GM10248 (cell line): ENCODE data around the gene ARVCF.
"Not testable (repeated sequence)": the region's sequence is repeated elsewhere in the genome, so short reads cannot be mapped to it uniquely, and the experiment has no call there.

Experiments
- CTCF ChIA-PET: fragments of 300-600 bp; sonication (Branson Sonifier 250); formaldehyde crosslinking; extraction: SDS; loops from one replicate; lab custom pipeline; 2021; ENCODE audit warnings: antibody characterized with exemption; lab: Yijun Ruan, JAX
- POLR2A ChIA-PET: fragments of 350-650 bp; sonication (Branson Sonifier 250); formaldehyde crosslinking; extraction: SDS; loops from one replicate; lab custom pipeline; 2020; ENCODE audit warnings: antibody characterized with exemption; lab: Yijun Ruan, JAX
- DNase-seq: peaks from one replicate; pipeline ENCODE4 v3.0.0; 2012; ENCODE audit errors: extremely low spot score
- TF ChIP-seq, protein P1 (sequence below): IDR thresholded peaks from 2 replicates; pipeline ENCODE4 v1.5.1; 2012; ENCODE audit warnings: mild to moderate bottlenecking, low read depth; ENCODE audit errors: extremely low read depth, missing control alignments, control extremely low read depth

The ARVCF gene

DNA sequence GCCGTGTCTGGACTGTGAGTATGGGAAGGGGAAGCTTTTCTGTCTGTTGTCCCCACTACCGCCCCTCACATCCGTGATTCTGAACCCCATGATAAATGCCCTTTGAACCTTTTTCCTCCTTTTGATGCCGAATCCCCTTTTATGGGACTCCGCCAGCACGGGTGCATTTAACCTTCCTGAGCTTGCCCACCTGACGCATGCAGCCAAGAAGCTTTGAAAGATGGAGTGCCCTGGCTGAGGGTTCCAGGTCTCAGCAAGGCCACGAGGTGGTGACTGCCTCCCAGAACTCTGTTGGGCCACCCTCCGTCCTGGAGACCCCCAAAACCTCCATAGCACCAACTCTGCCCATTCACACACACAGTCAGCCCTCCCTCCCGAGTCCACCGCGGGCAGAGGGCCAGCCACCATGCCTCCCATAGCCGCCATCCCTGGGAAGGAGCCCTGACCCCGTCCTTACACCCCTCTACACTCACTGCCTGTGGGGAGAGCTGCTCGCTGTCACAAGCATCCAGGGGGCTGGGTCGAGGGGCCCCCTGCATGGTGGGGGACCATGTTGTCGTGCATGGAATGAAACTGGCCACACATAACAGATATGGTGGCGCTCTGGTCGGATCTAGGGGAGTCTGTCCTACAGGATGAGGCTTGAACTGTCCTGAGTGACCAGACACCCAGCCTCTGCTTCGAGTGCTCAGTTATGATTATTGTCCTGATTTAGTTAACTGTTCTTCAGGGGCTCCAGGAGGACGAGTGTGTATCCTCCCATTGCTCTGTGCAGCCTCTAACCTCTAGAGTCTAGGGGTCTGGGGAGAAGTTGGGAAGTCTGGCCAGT, 75.9 kb downstream of the ARVCF start:
- ChIA-PET CTCF (interaction anchor here (1.4 kb wide), 2 partner anchors 13 to 71 kb away, joined by 3 to 4 read pairs; no protein-coding TSS in a partner anchor), POLR2A (no interaction called here)
- TF ChIP-seq, protein P1, sequence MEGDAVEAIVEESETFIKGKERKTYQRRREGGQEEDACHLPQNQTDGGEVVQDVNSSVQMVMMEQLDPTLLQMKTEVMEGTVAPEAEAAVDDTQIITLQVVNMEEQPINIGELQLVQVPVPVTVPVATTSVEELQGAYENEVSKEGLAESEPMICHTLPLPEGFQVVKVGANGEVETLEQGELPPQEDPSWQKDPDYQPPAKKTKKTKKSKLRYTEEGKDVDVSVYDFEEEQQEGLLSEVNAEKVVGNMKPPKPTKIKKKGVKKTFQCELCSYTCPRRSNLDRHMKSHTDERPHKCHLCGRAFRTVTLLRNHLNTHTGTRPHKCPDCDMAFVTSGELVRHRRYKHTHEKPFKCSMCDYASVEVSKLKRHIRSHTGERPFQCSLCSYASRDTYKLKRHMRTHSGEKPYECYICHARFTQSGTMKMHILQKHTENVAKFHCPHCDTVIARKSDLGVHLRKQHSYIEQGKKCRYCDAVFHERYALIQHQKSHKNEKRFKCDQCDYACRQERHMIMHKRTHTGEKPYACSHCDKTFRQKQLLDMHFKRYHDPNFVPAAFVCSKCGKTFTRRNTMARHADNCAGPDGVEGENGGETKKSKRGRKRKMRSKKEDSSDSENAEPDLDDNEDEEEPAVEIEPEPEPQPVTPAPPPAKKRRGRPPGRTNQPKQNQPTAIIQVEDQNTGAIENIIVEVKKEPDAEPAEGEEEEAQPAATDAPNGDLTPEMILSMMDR: no peak
- DNase-seq: no peak

DNA sequence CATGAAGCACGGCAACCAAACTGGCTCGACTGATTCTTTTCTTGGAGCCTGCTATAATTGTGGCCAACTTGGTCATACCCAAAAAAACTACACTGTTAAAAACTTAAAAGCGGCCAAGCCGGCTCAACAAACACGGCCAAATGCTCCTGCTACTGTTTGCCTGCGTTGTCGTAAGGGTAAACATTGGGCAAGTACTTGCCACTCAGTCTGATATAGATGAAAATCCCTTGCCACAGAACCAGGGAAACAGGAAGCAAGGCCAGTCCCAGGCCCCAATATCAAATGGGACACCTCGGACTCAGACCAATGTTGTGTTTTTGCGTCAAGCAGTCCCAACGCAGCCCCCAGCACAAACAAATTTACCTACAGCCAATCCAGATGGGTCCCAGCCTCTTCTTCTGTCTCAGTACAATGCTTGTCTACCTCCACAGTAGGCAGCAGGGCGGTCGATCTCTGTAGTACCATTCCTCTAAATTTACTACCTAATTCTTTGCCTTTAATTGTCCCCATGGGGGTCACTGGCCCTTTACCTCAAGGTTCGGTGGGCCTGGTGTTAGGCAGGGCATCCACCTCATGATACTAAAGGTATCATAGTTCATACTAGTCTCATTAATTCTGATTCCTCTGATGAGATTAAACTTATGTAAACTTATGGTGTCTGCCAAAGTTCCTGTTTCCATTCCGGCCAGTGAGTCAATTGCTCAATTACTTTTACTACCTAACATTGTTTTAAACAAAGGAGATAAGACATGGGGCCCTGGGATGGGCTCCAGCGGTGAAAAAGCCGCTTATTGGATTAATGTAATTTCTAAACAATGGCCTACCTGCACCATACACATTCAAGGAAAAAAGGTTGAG, 78.8 kb downstream of the ARVCF start:
- TF ChIP-seq, protein P1: no peak
- DNase-seq: no peak
- POLR2A ChIA-PET: no interaction called here
- CTCF ChIA-PET: interaction anchor here (1.1 to 1.6 kb wide), 2 partner anchors 10 to 208 kb away, joined by 3 to 6 read pairs; no protein-coding TSS in a partner anchor

DNA sequence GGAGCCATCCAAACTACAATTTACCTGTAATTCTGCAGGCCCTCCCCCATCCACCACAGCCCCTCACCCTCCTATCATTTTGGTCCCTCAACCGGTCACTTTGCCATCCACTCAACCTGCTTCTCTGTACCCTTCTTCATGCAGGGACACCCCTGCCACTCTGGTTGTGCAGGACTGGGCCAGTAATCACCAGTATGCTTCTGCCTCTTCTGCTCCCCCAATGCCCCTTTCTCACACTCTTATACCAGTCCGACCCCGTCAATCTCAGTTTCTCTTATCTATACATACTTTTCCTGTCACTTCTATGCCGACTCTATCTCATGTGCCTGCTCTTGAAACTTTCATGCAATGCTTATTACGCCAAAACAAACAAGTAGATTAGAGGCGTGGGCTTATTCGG, 80.1 kb downstream of the ARVCF start:
- no peak for DNase-seq
- ChIA-PET POLR2A (no interaction called here), CTCF (interaction anchor here (0.8 to 1.6 kb wide), 2 partner anchors 26 to 206 kb away, joined by 3 to 6 read pairs; no protein-coding TSS in a partner anchor)
- TF ChIP-seq, protein P1: no peak

DNA sequence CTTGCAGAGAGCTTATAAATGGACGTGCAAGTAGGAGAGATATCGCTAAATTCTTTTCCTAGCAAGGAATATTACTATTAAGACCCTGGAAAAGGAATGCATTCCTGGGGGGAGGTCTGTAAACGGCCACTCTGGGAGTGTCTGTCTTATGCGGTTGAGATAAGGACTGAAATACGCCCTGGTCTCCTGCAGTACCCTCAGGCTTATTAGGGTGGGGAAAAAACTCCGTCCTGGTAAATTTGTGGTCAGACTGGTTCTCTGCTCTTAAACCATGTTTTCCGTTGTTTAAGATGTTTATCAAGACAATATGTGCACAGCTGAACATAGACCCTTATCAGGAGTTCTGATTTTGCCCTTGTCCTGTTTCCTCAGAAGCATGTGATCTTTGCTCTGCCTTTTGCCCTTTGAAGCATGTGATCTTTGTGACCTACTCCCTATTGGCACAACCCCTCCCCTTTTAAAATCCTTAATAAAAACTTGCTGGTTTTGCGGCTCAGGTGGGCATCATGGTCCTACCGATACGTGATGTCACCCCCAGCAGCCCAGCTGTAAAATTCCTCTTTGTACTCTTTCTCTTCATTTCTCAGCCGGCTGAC, 81.4 kb downstream of the ARVCF start:
- POLR2A ChIA-PET, DNase-seq: not testable (repeated sequence)
- CTCF ChIA-PET: interaction anchor here (1.5 kb wide), 1 partner anchor 204 kb away, joined by 4 read pairs; no protein-coding TSS in a partner anchor

DNA sequence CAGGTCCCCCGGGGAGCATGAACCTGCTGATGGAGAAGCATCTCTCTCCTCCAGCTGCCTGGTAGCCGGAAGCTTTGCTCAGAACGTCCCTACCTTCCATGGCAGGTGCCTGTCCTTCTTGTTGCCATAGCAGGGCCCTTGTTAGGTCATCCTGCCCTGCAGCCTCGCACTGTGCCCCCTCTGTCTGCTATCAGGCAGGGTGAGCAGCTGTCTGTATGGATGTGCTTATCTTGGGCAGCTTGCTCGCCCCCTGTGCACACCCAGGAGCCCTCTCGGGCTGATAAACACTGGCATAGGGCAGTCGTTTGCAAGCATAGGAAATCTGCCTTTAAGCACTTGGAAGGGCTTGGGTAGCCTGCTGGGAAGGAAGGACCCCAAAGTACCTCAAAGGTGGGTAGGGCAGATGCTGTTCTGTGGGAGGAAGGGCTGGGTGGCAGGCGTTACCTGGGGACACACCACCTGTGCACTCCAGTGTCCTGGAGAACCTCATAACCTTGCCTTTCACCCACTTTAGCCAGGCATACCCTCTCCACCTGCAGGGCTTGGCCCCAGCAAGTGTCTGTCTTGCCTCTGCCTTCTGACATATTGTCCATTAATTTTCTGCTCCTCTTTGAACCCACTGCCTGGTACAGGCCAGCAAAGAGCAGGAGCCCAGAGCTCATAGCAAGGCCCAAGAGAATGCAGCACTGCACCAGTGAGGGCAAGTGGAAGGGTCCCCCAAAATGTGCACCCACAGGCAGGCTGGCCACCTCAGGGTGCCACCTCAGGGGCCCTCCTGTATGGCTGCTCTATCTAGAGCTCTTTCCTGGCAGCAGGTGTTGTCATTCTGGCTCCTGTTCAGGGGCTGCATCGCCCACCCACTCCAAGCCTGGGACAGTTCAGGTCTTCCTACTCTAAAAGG, 83.0 kb downstream of the ARVCF start:
- CTCF ChIA-PET: interaction anchor here (1.4 to 1.8 kb wide), 2 partner anchors 15 to 23 kb away, joined by 3 to 7 read pairs; no protein-coding TSS in a partner anchor
- POLR2A ChIA-PET: no interaction called here
- TF ChIP-seq, protein P1: no peak
- peak; percentile 5 for DNase-seq

- TF ChIP-seq, protein P1: no peak
- no peak for DNase-seq
- ChIA-PET CTCF (interaction anchor here (1.4 to 1.8 kb wide), 2 partner anchors 16 to 22 kb away, joined by 3 to 7 read pairs; no protein-coding TSS in a partner anchor), POLR2A (interaction anchor here (0.6 kb wide), 1 partner anchor 279 kb away, joined by 3 read pairs; no protein-coding TSS in a partner anchor)
Measured at GRCh38 chr22:19932367-19933206, 84.0 kb downstream of the ARVCF start.
